Measurements from ENCODE around the gene KRT40.

Gene KRT40

DNA sequence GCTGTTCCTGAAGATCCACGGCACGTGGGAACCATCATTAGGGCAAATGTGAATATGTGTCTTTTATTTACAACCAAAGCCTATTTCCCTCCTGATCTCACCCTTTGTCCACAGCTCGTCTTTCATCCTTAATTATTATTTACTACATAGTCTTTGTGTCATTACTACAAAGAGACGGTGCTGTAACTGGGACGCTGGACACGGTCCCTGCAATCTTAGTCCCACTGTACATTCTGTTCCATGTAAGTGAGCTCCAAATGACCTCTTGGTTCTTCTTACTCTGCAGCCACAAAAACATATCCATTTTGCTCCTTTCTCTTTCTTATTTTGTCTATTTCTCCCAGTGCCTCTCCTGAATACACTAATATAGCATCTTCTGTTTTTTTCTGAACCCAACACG, 34.0 kb downstream of the KRT40 start:
- DNase-seq (ENCODE audit: extremely low read depth, low read depth), result no peak
- no peak for TF ChIP-seq CTCF (IDR thresholded peaks at IDR 0.05; ENCODE audit: low read depth, low read length, missing control alignments)
- H3K4me3 ChIP-seq (replicated peaks; ENCODE audit: low read depth, low read length), result no peak overlapping the region

DNA sequence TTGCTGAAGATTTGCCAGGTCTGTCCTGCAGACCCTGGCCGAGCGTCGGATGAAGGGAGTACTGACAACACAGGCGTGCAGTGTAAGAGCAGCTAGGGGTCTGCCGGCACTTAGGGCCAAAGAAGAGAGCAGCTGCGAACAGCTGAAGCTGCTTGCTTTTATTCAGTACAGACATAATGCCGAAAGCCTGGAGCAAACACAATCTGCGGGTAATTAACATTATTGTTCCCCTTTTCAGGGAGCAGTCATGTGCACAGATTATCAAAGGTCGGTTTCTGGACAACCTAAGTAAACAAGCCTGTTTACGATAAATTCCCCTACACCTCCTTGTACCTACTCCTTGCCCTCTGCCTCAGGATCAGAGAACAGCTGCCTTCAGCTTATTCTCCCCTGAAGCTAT, 34.7 kb downstream of the KRT40 start:
- TF ChIP-seq CTCF (IDR thresholded peaks at IDR 0.05; ENCODE audit: low read depth, low read length, missing control alignments), result no peak
- H3K4me3 ChIP-seq (replicated peaks; ENCODE audit: low read depth, low read length), result no peak overlapping the region
- no peak for DNase-seq (ENCODE audit: extremely low read depth, low read depth)

- no peak for TF ChIP-seq CTCF (IDR thresholded peaks at IDR 0.05; ENCODE audit: low read depth, low read length, missing control alignments)
- DNase-seq (ENCODE audit: extremely low read depth, low read depth), result no peak
- no peak overlapping the region for H3K4me3 ChIP-seq (replicated peaks; ENCODE audit: low read depth, low read length)
Observed at GRCh38 chr17:40947929-40948328, 36.2 kb downstream of the KRT40 start.

GRCh38 chr17:40945414-40945813, 38.7 kb downstream of the KRT40 start:
- TF ChIP-seq CTCF (IDR thresholded peaks at IDR 0.05; ENCODE audit: low read depth, low read length, missing control alignments), result no peak
- no peak for DNase-seq (ENCODE audit: extremely low read depth, low read depth)
- H3K4me3 ChIP-seq (replicated peaks; ENCODE audit: low read depth, low read length), result no peak overlapping the region

DNA sequence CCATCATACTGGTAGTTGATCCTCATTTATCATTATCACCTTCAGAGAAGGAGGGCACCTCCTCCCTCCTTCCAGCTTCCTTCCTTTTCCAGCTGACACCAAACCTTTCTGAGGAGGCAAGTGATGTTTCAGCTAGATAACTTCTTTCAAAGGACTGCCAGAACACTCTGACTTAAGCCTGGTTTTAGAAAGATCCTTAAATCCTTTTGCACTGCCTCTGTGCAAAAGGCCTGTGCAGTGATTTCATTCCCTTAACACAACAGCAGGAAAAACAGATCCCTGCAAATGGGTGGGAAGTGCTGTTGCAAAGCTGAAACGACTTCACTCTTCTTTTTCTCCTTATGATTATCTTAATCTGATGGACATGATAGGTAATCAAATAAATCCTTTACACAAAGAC, 39.6 kb downstream of the KRT40 start:
- no peak overlapping the region for H3K4me3 ChIP-seq (replicated peaks; ENCODE audit: low read depth, low read length)
- DNase-seq (ENCODE audit: extremely low read depth, low read depth), result no peak
- no peak for TF ChIP-seq CTCF (IDR thresholded peaks at IDR 0.05; ENCODE audit: low read depth, low read length, missing control alignments)

GRCh38 chr17:40942553-40942952, 41.6 kb downstream of the KRT40 start:
- TF ChIP-seq CTCF (IDR thresholded peaks at IDR 0.05; ENCODE audit: low read depth, low read length, missing control alignments), result no peak
- no peak overlapping the region for H3K4me3 ChIP-seq (replicated peaks; ENCODE audit: low read depth, low read length)
- no peak for DNase-seq (ENCODE audit: extremely low read depth, low read depth)

- no peak overlapping the region for H3K4me3 ChIP-seq (replicated peaks; ENCODE audit: low read depth, low read length)
- DNase-seq (ENCODE audit: extremely low read depth, low read depth), result no peak
- no peak for TF ChIP-seq CTCF (IDR thresholded peaks at IDR 0.05; ENCODE audit: low read depth, low read length, missing control alignments)
Observed at GRCh38 chr17:40940266-40940665, 43.9 kb downstream of the KRT40 start.

All from HFF-Myc (cell line).